ENCODE data around the gene RCAN2. TPM values are rescaled to one million over a fixed set of nuclear protein-coding genes. Genes with fewer than 3 reads are reported as not detected.
A peak's percentile ranks its signal among the peaks of the same experiment; 100 is the strongest.
"Not testable (repeated sequence)": the region's sequence is repeated elsewhere in the genome, so short reads cannot be mapped to it uniquely, and the experiment has no call there.

Gene RCAN2
- total RNA-seq, 1 donor from 2014 or later = 10.8 TPM

DNA sequence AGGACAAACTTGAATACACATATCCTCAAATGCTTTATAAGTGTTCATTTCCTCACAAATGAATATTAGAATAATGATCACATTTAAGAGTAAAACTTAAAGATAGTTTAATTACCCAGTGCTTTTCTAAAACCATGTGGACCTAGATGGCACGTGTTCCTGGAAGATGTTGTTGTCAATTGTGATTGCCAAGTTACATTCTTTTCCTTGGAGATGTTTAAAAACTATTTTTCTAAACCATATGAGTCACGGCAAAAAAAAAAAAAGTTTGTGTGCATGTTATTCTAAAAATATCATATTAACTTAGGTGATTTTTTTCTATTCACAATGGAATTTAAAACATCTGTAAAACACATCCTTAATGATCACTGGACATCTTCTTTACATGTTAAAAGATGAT, 51.1 kb downstream of the RCAN2 start:
- no peak for DNase-seq

DNA sequence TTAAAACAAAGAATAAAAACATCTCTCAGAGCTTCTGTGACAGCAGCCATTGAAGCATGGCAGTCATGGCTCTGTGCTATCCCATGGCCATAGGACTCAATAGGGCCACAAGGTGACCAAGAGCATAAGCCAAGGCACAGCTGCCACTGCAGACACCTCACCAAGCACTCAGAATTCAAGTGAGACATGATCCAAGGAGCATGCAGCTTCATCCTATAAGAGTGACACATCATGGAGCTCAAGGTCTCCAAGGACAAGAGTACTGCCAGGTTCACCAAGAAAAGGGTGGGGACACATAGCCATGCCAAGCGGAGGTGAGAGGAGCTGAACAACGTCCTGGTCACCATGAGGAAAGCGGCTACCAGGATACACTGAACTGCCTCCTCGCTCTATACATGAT, 53.0 kb downstream of the RCAN2 start:
- no peak for DNase-seq

DNA sequence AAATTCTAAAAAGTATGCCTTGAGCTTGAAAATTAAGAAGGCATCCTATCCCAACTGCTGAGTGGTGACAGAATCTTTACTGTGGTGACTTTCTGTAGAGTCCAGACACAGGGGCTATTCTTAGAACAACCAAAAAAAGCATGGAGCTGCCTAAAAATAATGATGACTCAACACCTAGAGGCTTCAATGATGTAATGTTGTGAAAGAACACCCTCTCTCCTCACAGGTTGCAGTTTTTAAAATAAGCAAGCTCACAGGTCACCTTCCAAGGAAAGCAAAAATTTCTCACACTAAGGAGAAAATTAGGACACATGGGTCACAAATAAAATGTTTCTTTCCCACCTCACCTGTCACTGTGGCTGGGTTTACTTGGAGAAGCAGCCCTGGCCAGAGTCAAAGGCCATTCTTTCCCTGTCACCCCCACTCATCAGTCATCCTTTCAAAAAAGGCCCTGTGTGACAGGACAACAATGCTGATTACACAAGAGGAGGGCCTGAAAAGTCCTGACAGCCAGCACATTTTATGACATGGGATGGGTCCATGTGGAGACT, 53.5 kb downstream of the RCAN2 start:
- peak; percentile 28 for DNase-seq

DNA sequence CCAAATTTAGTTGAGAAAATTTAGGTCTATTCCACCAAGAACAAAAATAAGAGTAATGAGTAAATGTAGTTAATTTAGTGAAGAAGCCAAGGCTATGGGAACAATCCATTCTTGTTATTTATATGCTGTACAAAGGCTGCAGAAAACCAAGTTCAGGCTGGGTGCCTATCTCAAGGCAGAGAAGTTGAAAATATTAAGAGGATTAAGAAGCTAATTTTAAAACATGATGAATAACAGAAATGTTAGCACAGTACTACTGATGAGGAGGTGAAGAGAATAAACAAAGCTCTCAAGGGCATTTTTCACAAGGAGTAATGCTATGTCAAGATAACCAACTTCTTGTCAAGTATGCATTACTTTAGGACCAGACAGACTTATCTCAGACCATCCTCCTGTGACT, 68.6 kb downstream of the RCAN2 start:
- DNase-seq = no peak

DNA sequence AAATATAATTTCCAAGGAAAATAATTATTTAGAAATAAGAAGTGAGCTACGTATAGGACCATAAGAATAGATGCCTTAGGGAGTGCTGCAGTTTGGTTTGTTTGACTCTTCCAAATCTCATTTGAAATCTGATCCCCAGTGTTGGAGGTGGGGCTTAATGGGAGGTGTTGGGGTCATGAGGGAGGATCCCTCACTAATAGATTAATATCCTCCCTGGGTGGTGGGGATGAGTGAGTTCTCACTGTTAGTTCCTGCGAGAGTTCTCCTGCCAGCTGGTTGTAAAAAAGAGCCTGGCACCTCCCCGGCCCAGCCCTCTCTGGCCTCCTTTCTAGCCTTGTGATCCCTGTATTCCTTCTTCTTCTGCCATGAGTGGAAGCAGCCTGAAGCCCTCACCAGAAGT, 69.3 kb downstream of the RCAN2 start:
- DNase-seq = no peak

DNA sequence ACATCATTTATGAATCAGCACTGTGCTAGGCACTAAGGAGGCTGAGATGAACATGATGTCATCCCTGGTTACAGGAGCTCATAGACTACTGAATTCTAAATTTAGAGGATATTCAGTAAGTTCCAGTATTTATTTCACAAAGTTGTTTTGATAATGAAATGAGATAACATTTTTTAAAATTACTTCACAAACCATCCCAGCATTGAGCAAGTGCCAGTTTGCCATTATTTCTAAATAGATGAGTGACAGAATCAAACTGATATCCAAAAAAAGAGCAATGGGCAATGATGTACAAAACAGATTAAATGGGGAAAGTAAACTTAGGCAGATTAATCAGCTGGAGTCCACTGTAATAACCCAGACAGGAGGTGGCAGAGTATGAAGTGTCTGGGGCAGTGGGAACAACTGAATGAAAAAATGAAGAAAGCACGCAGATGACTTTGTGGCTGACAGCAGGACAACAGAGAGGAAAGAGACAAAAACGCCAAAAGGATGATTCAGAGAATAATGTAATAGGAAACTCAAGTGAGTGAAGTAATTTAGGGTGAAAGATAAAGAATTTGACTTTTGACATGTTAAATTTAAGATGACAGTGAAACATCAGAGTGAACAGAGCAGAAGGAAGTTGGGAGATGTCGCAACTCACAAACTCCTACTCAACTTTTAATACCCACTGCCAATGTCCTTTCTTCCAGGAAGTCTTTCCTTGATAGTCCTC, 70.2 kb downstream of the RCAN2 start:
- DNase-seq = no peak

DNA sequence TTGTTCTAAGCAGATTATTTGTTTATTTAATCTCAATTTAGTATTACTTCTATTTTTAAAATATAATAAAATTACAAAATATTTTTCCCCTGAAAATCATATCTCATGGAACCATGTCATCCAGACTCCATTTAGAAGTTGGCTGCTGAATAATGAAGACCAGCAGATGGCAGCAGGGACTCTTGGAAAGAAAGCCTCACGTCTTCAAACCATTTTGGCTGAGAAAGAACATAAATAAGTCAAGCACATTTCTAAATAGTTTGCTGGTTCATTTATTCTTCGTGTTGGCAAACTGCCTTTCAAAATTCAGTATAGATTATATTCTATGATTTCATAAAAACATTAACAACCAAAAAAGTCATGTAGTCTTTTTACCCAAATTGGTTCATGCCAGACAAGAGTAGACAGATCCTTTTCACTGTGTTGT, 71.7 kb downstream of the RCAN2 start:
- peak; percentile 89 for DNase-seq

DNA sequence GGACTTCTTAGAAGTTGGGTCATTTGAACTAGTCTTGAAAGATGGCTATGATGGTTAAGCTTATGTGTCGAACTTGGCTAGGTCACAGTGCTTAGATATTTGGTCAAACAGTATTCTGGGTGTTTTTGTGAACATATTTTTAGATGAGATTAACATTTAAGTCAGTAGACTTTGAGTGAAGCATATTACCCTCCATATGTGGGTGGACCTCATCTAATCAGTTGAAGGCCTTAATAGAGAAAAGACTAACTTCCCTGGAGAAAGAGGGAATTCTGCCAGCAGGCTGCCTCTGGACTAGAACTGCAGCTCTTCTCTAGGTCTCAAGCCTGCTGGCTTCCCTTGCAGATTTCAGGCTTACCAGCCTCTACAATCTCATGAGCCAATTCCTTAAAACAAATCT, 76.9 kb downstream of the RCAN2 start:
- no peak for DNase-seq

DNA sequence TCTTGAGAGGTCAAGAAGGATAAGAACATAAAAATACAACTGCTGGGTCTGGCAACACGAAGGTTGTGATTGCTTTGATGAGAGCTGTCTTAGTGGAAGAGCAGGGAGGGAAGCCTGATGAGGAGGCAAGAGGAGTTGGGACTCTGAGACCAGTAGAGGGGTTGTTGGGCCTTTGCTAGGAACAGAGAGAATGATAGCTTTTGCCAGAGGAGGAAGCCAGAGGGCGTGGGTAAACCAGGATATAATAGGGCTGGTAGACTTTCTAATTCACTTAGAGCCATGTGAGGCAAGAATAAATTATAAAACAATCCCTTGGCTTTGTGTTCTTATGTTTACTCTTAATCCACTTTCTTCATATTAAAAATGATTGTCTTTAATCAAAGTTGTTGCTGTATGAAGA, 78.6 kb downstream of the RCAN2 start:
- DNase-seq = no peak

DNA sequence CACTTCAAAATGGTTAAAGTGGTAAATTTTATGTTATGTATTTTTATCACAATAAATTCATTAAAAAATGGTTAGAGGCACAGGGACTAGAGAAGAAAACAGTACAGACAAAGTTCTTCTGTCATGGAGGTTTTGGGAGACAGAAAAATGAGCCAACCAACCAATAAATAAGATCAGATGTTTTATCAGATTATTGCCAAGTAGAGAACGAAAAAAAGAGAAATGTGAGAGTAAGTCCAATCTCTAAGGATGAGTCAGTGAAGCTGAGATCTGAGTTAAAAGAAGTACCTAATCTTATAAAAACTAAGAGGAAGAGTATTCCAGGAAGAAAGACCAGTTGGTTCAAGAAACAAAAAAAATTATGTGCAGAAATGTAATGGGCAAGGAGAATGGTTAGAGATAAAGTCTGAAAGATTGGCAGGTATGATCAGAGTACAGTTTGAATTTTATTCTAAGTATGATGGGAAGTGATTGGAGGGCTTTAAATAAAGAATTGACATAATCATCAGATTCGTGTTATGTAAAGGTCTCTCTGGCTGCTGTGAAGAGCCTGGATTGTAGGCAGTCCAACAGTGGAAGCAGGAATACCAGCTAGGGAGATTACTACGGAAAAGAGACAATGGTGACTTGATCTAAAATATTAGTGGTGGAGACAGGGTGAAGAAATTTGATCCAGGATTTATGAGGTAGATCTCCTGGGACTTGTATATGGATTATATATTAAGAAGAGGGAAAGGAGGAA, 79.6 kb downstream of the RCAN2 start:
- no peak for DNase-seq

DNA sequence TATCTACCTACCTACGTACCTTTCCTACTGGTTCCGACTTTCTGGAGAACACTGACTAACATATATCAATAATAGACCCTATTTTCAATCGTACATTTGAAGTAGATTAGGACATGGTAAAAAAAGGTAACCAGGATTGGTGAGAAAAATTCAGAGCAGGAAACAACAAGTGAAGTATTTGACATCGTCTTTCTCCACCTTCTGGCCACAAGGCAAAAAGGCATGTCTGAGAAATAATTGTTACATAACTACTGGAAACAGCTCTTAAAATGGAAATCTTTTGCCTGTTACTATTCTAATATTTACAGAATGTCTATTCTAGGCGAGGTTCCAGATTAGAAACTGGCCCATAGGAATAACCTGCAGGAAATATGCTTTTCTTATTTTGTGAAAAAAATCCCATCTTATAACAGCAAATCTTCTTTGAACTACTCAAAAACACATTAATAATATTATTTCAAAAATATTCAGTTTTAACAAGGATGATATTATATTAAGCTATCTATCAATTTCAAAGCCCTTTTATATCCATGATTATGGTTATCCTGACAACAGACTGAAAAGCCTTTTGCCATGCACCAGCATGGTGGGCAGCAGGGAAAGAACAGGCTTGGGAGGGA, 80.8 kb downstream of the RCAN2 start:
- DNase-seq = peak; percentile 80

DNA sequence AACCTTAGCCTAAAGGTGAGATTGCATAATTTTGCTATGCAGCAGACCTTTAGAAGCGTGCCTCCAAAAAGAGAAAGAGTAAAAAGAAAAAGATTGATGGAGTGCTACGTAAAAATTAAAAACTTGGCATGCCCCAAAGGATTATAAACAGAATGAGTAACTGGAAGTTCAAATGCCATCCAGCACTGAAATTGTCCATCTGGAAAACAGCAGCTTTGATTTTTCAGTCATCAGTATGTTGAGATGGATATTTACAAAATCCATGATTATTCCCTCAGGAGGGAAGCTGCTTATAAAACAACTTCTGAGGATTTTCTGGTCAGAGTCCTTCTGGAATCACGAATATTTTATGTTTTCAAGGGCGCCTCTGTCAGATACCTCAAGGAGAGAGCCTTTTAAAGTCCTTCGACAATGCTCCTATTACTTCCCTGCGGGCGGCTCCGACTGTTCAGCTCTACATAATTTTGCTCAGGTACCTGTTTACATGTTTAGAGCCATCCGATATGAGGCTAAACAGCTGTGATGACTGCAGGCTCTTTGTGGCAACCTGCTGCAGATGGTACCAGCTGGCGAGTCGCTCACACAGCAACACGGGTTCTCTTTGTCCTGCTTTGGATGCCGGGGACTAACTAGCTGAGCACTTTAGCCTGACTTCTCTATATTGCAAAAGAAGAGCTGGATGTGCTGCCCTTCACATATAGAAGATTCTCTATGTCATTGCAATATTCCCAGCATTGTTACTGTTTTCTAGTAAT, 83.3 kb downstream of the RCAN2 start:
- peak; percentile 83 for DNase-seq

DNA sequence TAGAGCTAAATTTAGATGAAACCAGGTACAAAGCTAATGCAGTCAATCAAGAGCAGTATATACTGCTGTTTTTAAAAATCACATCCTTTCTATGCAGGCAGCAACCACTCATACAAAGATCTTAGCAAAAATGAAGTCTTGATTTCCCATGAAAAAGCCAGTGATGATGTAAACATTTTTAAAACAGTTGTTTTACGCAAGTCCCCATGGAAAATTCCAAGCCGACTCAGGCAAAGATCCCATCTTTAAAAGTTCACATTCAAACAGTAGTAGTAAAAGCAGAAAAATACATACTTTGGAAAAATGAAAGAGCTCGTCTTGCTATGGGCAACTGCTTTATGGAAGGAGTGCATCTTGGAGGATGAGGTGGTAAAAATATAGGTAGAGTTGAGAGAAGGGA, 84.0 kb downstream of the RCAN2 start:
- peak; percentile 52 for DNase-seq

DNA sequence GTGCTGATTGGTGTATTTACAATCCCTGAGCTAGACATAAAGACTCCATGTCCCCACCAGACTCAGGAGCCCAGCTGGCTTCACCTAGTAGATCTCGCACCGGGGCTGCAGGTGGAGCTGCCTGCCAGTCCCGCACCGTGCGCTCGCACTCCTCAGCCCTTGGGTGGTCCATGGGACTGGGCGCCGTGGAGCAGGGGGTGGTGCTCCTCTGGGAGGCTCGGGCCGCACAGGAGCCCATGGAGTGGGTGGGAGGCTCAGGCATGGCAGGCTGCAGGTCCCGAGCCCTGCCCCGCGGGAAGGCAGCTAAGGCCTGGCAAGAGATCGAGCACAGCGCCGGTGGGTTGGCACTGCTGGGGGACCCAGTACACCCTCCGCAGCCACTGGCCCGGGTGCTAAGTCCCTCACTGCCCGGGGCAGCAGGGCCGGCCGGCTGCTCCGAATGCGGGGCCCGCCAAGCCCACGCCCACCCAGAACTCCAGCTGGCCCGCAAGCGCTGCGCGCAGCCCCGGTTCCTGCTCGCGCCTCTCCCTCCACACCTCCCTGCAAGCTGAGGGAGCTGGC, 85.5 kb downstream of the RCAN2 start:
- not testable (repeated sequence) for DNase-seq

DNA sequence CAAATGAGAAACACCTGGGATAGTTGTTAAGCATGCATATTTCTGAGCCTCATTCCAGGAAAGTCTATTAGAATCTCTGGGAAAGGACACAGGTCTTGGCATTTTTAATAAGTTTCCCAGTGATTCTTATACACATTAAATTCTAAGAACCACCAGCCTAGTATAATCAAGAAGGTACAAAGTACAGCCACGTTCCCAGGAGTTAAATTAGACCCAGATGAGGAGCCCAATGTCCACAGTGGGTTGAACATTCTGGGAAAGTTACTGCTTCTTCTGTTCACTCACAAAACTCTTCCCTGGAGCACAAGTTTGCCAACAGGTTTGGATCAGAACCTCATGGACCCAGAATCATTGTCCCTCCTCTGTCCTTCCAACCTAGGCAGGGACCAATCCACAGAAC, 90.4 kb downstream of the RCAN2 start:
- no peak for DNase-seq

DNA sequence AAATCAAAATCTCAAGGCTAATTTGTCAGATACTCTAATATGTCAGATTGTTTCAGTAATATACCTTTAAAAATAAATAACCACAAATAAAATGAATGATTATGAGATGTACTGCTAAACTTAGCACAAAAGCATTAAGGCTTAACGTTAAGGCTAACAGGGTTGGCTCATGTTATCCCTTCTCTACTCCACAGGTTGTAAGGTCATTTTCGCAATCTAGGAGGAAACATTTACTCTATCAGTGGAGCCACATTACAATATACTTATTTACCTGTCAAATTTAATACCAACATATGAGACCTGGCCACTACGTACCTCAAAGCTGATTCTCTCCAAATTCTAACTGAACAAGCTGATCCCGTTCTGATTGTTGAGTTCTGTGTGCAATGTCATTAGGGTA, 95.7 kb downstream of the RCAN2 start:
- no peak for DNase-seq

DNA sequence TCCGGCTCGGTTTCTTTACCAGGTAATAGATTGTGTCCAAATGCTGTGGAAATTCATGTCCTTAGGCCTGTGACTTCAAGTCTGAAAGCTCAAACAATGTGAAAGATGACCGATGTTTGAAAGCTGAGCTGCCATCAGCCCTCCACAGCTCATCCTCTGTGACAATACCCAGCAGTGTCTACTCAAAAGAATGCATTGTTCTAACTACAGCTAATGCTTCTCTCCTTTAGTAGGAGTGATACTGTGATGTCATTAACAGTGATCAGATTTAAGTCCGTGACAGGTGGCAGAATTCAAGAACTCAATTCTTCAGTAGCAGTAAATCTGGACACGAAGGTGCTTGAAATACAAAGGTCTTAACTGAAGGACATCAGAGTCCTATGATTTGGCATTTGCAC, 97.3 kb downstream of the RCAN2 start:
- DNase-seq = no peak

DNA sequence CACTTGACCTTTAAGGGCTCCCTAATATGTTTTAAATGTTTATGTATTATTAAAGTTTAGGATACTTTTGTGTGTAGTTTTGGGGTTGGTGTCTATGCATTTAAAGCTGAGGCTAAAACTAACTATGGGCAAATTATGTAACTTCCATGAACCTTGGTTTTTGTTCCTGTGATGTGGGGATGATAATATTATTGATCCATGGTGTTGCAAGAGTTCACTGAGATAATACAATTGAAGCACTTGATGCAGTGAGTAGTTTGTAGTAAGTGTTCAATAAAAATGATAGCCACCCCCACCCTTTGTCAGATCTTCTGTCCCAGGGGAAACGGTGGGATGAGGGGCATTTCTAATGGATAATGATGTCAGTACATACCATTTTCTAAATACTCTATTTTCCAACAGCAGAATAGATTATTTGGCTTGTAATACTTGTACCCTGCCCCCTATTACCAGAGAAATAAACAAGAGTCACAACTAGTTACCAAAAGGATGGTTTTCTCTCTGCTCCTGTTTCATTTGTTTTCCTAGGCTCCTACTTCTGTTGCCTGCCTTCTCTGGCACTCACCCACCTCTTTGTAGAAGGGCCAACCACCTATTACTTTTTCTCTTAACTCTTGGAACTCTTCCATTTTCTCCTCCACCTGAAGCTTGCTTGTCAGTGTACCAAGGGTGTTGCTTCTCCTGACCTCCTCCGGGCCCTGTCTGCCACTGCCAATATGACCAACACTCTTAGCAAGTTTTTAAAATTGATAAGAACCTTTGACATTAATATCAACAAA, 97.9 kb downstream of the RCAN2 start:
- no peak for DNase-seq

DNA sequence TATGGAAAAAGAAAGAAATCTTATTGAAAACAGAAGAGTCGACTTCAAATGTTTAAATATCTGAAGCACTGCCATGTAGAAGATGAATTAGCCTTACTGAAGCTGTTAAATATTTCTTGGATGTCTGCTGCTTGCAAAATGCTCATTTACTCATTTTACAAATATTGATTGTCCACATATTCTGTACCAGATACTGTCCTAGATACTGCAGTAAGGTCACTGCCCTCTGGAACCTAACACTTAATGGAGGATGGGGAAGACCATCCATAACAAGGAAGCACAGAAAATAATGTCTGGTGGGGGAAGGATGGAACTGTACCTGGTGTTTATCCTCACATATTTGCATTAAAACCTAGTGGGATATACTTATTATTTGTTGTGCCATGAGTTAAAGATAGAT, 99.0 kb downstream of the RCAN2 start:
- DNase-seq = no peak

DNA sequence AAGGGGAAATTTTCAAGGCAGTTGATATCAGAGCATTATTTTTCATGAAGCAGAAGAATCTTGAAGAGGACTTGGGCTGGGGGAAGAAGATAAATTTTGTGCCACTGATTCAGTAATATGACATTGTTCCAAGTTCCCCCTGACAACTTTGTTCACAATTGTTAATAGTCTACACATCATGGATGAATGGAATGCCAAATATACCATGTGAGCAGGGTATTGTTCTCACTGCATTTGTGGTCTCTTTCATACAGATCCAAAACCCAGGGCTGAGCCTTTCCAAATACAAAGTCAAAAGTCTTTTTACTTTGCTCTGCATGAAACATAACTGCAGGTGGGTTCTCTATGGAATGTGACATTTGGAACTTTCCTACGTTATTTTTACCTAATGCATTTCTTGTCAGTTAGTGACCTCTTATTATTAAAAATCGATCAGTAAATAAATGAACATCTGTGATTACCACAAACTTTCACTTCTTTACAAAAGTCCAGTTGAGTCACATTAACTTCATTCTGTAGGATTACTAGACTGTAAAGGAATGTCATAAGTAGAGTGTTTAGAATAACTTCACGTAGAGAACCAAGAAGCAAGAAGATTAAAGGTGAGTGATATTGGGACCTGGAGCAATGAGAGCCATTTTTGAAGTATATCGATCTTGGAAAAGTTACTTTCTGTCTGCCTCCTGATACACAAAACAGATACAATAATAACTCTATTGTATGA, 100.9 kb downstream of the RCAN2 start:
- no peak for DNase-seq

DNA sequence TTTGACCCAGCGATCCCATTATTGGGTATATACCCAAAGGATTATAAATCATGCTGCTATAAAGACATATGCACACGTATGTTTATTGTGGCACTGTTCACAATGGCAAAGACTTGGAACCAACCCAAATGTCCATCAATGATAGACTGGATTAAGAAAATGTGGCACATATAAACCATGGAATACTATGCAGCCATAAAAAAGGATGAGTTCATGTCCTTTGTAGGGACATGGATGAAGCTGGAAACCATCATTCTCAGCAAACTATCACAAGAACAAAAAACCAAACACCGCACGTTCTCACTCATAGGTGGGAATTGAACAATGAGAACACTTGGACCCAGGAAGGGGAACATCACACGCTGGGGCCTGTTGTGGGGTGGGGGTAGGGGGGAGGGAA, 103.5 kb downstream of the RCAN2 start:
- not testable (repeated sequence) for DNase-seq

Data from tongue (tissue), 2 donors.